Tibial nerve (tissue), 4 donors: Measurements from ENCODE around the gene MRTFA. TPM values are rescaled to one million over a fixed set of nuclear protein-coding genes. Genes with fewer than 3 reads are reported as not detected.
"Not testable (repeated sequence)": the region's sequence is repeated elsewhere in the genome, so short reads cannot be mapped to it uniquely, and the experiment has no call there.

Experiments
- DNase-seq, 2 donors: peaks; one replicate each; pipeline ENCODE4 v3.0.0-alpha.2; 2019; ENCODE audit warnings: low spot score in 2 of 2
- H3K27ac ChIP-seq, 4 donors: fragments of 200-600 bp; sonication (generic) in 3 of 4; one replicate each; pipeline ENCODE4 v1.5.1; 2017 to 2019; ENCODE audit warnings: mild to moderate bottlenecking in 1 of 4
- H3K27me3 ChIP-seq, 2 donors: fragments of 200-600 bp; sonication (generic) in 1 of 2; one replicate each; pipeline versions ENCODE4 v1.5.1 to v1.6.0; 2017 to 2019
- H3K36me3 ChIP-seq, 3 donors: fragments of 200-600 bp; sonication (generic); one replicate each; pipeline ENCODE4 v1.5.1; 2018 to 2019
- H3K4me1 ChIP-seq, 4 donors: fragments of 200-600 bp; sonication (generic) in 3 of 4; one replicate each; pipeline ENCODE4 v1.5.1; 2017 to 2019
- H3K4me3 ChIP-seq, 4 donors: fragments of 200-600 bp; sonication (generic) in 3 of 4; one replicate each; pipeline ENCODE4 v1.5.1; 2017 to 2019; ENCODE audit warnings: mild to moderate bottlenecking in 1 of 4, moderate library complexity in 1 of 4
- H3K9me3 ChIP-seq, 4 donors: fragments of 200-600 bp; sonication (generic) in 3 of 4; one replicate each; pipeline ENCODE4 v1.5.1; 2017 to 2019
- CTCF ChIP-seq, 5 experiments: fragments of 200-600 bp in 3 of 5; fragments of 450-650 bp in 2 of 5; sonication (generic) in 3 of 5; IDR thresholded peaks; one replicate each; pipeline ENCODE4 v1.5.1; 2016 to 2019; ENCODE audit warnings: antibody characterized with exemption in 5 of 5, mild to moderate bottlenecking in 3 of 5, moderate library complexity in 2 of 5
- EP300 ChIP-seq, 2 donors: sonication (generic); formaldehyde crosslinking; IDR thresholded peaks; one replicate each; pipeline ENCODE4 v1.6.1; 2017; ENCODE audit warnings: antibody characterized with exemption in 2 of 2, mild to moderate bottlenecking in 1 of 2
- POLR2A ChIP-seq, 2 donors: fragments of 450-650 bp; IDR thresholded peaks; one replicate each; pipeline ENCODE4 v1.6.1; 2017; ENCODE audit warnings: antibody characterized with exemption in 2 of 2, mild to moderate bottlenecking in 2 of 2, moderate library complexity in 2 of 2
- WGBS, 2 donors: methylation state at CpG; one replicate each; pipeline ENCODE4 v1.1.5; 2018; 5-methylcytosine and 5-hydroxymethylcytosine counted together
- total RNA-seq, 4 donors: library from RNA; depleted of rRNA; stranded (reverse); fragments of >200 nt; gene quantifications; one replicate each; pipeline ENCODE4 v1.1.0, GENCODE V29; 2016

Gene MRTFA
- total RNA-seq, 4 donors from 2014 or later = 69.7 to 119 (median 104) TPM

DNA sequence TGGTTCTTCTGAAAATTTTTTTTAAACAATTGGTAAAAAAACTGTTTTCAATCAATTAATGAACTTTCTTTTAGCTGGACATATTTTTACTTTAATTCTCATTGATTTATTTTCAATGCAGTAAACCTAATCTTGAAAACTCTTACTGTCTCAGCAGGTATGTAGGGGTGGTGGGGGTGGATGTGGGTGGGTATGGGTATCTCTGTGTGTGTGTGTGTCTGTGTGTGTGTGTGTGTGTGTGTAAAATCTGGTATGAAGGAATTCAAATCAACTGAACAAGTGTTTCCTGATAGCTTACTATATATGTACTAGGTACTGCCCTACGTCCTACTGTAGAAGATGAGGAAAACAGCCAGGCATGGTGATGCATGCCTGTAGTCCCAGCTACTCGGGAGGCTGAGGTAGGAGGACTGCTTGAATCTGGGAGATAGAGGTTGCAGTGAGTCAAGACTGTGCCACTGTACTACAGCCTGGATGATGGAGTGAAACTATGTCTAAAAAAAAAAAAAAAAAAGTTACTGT, 75.5 kb downstream of the MRTFA start:
- TF ChIP-seq CTCF (IDR thresholded peaks at IDR 0.05) = no peak
- TF ChIP-seq POLR2A (IDR thresholded peaks at IDR 0.05) = no peak
- TF ChIP-seq EP300 (IDR thresholded peaks at IDR 0.05) = no peak
- no peak overlapping the region for H3K4me3 ChIP-seq
- H3K27me3 ChIP-seq = no peaks in the 10 kb centered on the region
- no peaks in the 10 kb centered on the region for H3K9me3 ChIP-seq
- H3K4me1 ChIP-seq = peaks cover 0 to 14% (median 0%) of the 10 kb centered on the region in 4 donors
- H3K27ac ChIP-seq = no peak overlapping the region
- DNase-seq = no peak
- H3K36me3 ChIP-seq = no peaks in the 10 kb centered on the region
- WGBS, 2 donors = 94 to 96% methylated on average over 2 of the region's 2 CpGs

DNA sequence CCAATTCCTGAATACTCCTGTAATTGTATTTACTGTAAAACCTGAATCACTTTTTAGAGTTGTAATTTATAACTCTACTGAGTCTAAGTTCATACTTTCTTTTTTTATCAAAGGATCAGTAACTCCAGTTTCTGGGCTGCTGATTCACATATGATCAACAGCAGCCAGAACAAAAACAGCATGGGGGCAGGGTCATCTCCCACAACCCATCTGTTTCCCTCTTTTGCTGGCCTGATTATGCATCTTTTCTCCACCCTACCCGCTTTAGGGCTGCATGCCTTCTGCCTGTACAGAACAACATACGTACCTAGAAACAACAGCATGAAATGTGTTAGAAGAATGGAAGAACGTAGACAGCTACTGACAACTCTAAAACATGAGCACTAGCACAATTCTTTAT, 76.0 kb downstream of the MRTFA start:
- 70 to 78% methylated on average over 3 of the region's 3 CpGs for WGBS, 2 donors
- Histone ChIP-seq H3K9me3 (no peaks in the 10 kb centered on the region), H3K4me1 (peaks cover 0 to 15% (median 0%) of the 10 kb centered on the region in 4 donors), H3K4me3 (no peak overlapping the region), H3K27ac (no peak overlapping the region), H3K36me3 (no peaks in the 10 kb centered on the region), H3K27me3 (no peaks in the 10 kb centered on the region)
- DNase-seq = no peak
- TF ChIP-seq CTCF (IDR thresholded peaks at IDR 0.05) = no peak
- TF ChIP-seq POLR2A (IDR thresholded peaks at IDR 0.05) = no peak
- TF ChIP-seq EP300 (IDR thresholded peaks at IDR 0.05) = no peak

- no peak for TF ChIP-seq CTCF (IDR thresholded peaks at IDR 0.05)
- TF ChIP-seq POLR2A (IDR thresholded peaks at IDR 0.05) = no peak
- TF ChIP-seq EP300 (IDR thresholded peaks at IDR 0.05) = no peak
- WGBS, 2 donors = 94 to 95% methylated on average over 2 of the region's 2 CpGs
Measured at GRCh38 chr22:40557972-40558371, 78.5 kb downstream of the MRTFA start.

DNA sequence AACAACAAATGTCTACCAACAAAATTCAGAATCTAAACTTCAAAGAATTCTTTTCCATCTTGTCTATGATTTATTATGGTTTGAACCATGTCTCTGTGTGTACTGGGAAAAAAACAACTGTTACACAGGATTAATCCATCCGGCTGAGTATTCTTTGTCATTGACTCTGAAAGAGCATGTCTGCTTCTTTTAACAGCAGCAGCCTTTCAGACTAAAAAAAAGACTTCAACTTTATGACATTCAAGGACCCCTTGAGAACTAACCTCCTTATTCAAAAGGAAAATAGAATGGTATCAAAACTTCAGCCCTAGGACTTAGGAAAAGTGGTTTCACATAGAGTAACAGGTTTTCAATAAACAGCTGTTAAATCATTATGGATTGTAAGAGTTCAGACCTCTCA, 79.9 kb downstream of the MRTFA start:
- H3K27me3 ChIP-seq = no peaks in the 10 kb centered on the region
- peaks cover 0 to 19% (median 0%) of the 10 kb centered on the region in 4 donors for H3K4me1 ChIP-seq
- WGBS, 2 donors = 40 to 42% methylated on average over 1 of the region's 1 CpG
- H3K9me3 ChIP-seq = no peaks in the 10 kb centered on the region
- H3K36me3 ChIP-seq = peaks cover 0 to 26% (median 0%) of the 10 kb centered on the region in 3 donors
- no peak for DNase-seq
- no peak overlapping the region for H3K4me3 ChIP-seq
- H3K27ac ChIP-seq = no peak overlapping the region
- TF ChIP-seq CTCF (IDR thresholded peaks at IDR 0.05) = no peak
- TF ChIP-seq POLR2A (IDR thresholded peaks at IDR 0.05) = no peak
- no peak for TF ChIP-seq EP300 (IDR thresholded peaks at IDR 0.05)

More at GRCh38 chr22:40557972-40558371, 78.5 kb downstream of the MRTFA start:
- Histone ChIP-seq H3K9me3 (no peaks in the 10 kb centered on the region), H3K4me3 (no peak overlapping the region), H3K27me3 (no peaks in the 10 kb centered on the region), H3K36me3 (peaks cover 0 to 13% (median 0%) of the 10 kb centered on the region in 3 donors), H3K27ac (no peak overlapping the region), H3K4me1 (peaks cover 0 to 19% (median 0%) of the 10 kb centered on the region in 4 donors)
- no peak for DNase-seq

DNA sequence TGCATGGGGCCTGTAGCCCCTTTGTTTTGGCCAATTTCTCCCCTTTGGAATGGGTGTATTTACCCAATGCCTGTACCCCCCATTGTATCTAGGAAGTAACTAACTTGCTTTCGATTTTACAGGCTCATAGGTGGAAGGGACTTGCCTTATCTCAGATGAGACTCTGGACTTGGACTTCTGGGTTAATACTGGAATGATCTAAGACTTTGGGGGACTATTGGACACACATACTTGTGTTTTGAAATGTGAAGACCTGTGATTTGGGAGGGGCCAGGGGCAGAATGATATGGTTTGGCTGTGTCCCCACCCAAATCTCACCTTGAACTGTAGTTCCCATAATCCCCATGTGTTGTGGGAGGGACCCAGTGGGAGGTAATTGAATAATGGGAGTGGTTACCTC, 82.5 kb downstream of the MRTFA start:
- Histone ChIP-seq H3K36me3 (peaks cover 0 to 34% (median 0%) of the 10 kb centered on the region in 3 donors), H3K4me1 (peaks cover 0 to 19% (median 0%) of the 10 kb centered on the region in 4 donors)
- not testable (repeated sequence) for H3K27me3 ChIP-seq, H3K4me3 ChIP-seq, H3K9me3 ChIP-seq, H3K27ac ChIP-seq, DNase-seq
- 92 to 100% methylated on average over 1 of the region's 1 CpG for WGBS, 2 donors
